ENCODE results near the gene KRT28. TPM values are rescaled to one million over a fixed set of nuclear protein-coding genes. Genes with fewer than 3 reads are reported as not detected.
"Not testable (repeated sequence)": the region's sequence is repeated elsewhere in the genome, so short reads cannot be mapped to it uniquely, and the experiment has no call there.

The KRT28 gene
- total and polyA plus RNA-seq, 10 donors, result not detected

DNA sequence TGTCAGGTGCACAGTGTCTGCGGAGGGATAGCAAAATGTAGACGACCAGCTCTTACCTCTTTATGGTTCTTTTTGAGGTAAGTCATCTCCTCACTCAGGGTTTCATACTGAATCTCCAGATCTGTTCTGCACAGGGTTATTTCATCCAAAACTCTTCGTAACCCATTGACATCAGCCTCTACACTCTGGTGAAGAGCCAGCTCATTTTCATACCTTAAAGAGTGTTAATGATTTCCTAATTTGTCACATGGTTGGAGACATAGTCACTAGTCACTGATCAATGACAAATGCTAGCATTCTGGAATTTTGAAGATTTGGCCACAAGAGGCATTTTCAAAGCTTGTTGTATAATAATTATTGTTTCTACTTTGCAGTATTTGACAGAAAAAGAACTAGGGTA lies 46.0 kb downstream of the KRT28 start:
- TF ChIP-seq POLR2AphosphoS5 (IDR thresholded peaks at IDR 0.05) (no peak), POLR2A (IDR thresholded peaks at IDR 0.05) (no peak)
- TF ChIP-seq, protein P1, sequence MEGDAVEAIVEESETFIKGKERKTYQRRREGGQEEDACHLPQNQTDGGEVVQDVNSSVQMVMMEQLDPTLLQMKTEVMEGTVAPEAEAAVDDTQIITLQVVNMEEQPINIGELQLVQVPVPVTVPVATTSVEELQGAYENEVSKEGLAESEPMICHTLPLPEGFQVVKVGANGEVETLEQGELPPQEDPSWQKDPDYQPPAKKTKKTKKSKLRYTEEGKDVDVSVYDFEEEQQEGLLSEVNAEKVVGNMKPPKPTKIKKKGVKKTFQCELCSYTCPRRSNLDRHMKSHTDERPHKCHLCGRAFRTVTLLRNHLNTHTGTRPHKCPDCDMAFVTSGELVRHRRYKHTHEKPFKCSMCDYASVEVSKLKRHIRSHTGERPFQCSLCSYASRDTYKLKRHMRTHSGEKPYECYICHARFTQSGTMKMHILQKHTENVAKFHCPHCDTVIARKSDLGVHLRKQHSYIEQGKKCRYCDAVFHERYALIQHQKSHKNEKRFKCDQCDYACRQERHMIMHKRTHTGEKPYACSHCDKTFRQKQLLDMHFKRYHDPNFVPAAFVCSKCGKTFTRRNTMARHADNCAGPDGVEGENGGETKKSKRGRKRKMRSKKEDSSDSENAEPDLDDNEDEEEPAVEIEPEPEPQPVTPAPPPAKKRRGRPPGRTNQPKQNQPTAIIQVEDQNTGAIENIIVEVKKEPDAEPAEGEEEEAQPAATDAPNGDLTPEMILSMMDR (IDR thresholded peaks at IDR 0.05 in 8 of 11, conservative IDR thresholded peaks at IDR 0.05 in 3 of 11), result no peak
- intact Hi-C loops (cut with DNase I; ENCODE audit: low total_unique reads), result no loop called here
- Histone ChIP-seq H3K4me3 (no peak overlapping the region), H3K4me1 (no peaks in the 10 kb centered on the region), H3K27me3 (replicated peaks in 1 of 7) (peaks cover 0 to 47% (median 0%) of the 10 kb centered on the region in 7 donors), H3K27ac (no peak overlapping the region), H3K36me3 (no peaks in the 10 kb centered on the region), H3K9me3 (peaks cover 0 to 23% (median 14%) of the 10 kb centered on the region in 8 donors)
- WGBS, 5 donors, result 89 to 96% (median 91%) methylated on average over 3 of the region's 3 CpGs
- no peak for DNase-seq

DNA sequence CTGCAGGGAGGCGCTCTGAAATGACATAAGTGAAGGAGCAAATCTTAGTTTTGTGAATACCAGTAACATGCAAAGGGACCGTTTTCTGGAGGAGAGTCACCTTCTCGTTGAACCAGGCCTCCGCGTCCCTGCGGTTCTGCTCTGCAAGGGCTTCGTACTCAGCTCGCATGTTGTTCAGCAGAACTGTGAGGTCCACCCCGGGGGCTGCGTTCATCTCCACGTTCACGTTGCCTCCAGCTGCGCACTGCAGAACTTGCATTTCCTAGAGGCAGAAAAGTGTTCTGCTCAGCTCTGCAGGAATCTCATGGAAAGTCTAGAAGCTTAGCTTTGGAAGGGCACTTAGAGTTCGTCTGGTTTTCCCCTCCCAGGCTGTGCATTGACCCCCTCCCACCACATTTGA lies 48.7 kb downstream of the KRT28 start:
- intact Hi-C loops (cut with DNase I; ENCODE audit: low total_unique reads), result no loop called here
- Histone ChIP-seq H3K27ac (no peak overlapping the region), H3K27me3 (replicated peaks in 1 of 7) (peaks cover 0 to 53% (median 0%) of the 10 kb centered on the region in 7 donors), H3K36me3 (no peaks in the 10 kb centered on the region), H3K9me3 (peaks cover 0 to 5% (median 0%) of the 10 kb centered on the region in 8 donors), H3K4me3 (no peak overlapping the region), H3K4me1 (no peaks in the 10 kb centered on the region)
- 75 to 89% (median 81%) methylated on average over 14 of the region's 14 CpGs for WGBS, 5 donors
- no peak for DNase-seq
- TF ChIP-seq, protein P1 (IDR thresholded peaks at IDR 0.05 in 8 of 11, conservative IDR thresholded peaks at IDR 0.05 in 3 of 11), result no peak
- TF ChIP-seq POLR2AphosphoS5 (IDR thresholded peaks at IDR 0.05), result no peak
- no peak for TF ChIP-seq POLR2A (IDR thresholded peaks at IDR 0.05)

DNA sequence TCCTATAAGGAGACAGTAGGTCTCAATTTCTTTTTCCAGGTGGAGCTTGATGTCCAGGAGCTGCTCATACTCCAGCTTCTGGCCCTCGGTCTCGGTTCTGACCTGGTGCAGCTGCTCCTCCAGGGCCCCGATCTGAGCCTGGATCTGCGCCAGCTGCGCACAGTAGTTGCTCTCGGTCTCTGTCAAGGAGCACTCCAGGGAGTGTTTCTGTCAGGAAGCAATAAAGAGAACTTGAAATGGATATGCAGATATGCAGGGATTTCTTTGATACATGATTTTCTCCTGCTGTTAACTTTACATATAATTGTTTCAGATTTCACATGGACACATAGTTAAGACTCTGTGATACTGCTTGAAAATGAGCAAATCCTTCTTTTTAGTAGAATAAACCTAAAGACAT lies 49.4 kb downstream of the KRT28 start:
- TF ChIP-seq POLR2A (IDR thresholded peaks at IDR 0.05) (no peak), POLR2AphosphoS5 (IDR thresholded peaks at IDR 0.05) (no peak)
- TF ChIP-seq, protein P1 (IDR thresholded peaks at IDR 0.05 in 8 of 11, conservative IDR thresholded peaks at IDR 0.05 in 3 of 11), result no peak
- intact Hi-C loops (cut with DNase I; ENCODE audit: low total_unique reads), result no loop called here
- no peaks in the 10 kb centered on the region for H3K4me1 ChIP-seq
- H3K4me3 ChIP-seq, result no peak overlapping the region
- H3K9me3 ChIP-seq, result peaks cover 0 to 5% (median 0%) of the 10 kb centered on the region in 8 donors
- no peak overlapping the region for H3K27ac ChIP-seq
- WGBS, 5 donors, result 78 to 88% (median 81%) methylated on average over 6 of the region's 6 CpGs
- H3K27me3 ChIP-seq (replicated peaks in 1 of 7), result peaks cover 0 to 59% (median 0%) of the 10 kb centered on the region in 7 donors
- DNase-seq, result no peak
- H3K36me3 ChIP-seq, result no peaks in the 10 kb centered on the region

DNA sequence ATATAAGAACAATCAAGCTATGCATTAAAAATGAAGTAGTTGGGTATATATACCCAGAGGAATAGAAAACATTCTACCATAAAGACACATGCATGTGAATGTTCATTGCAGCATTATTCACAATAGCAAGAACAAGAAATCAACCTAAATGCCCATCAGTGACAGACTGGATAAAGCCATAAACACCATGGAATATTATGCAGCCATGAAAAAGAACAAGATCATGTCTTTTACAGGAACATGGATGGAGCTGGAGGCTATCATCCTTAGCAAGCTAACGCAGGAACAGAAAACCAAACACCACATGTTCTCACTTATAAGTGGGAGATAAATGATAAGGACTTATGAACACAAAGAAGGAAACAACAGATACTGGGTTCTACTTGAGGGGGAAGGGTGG lies 51.1 kb downstream of the KRT28 start:
- H3K36me3 ChIP-seq; DNase-seq; H3K4me3 ChIP-seq; H3K9me3 ChIP-seq; H3K4me1 ChIP-seq; H3K27ac ChIP-seq; intact Hi-C loops (cut with DNase I; ENCODE audit: low total_unique reads): not testable (repeated sequence)
- H3K27me3 ChIP-seq (replicated peaks in 1 of 7), result peaks cover 0 to 61% (median 0%) of the 10 kb centered on the region in 7 donors
- 76 to 82% (median 81%) methylated on average over 1 of the region's 1 CpG for WGBS, 5 donors

Other genes with a start within 250 kb of the KRT28 start
- gene CCR7, start 234.5 kb downstream of the KRT28 start, total RNA-seq, result 10 to 100 TPM; 31.9 to 77.4 (median 49.9) TPM
- 10 to 100 TPM; 29.0 to 79.1 (median 63.5) TPM for gene CCR7, start 234.5 kb downstream of the KRT28 start, polyA plus RNA-seq
- gene SMARCE1, start 152.1 kb downstream of the KRT28 start, total RNA-seq, result 100 to 1,000 TPM in 4 of 7 donors, 10 to 100 TPM in 3; 76.3 to 126 (median 102) TPM
- gene SMARCE1, start 152.1 kb downstream of the KRT28 start, polyA plus RNA-seq, result 10 to 100 TPM; 74.2 to 79.6 (median 79.1) TPM
- 10 to 100 TPM in 2 of 7 donors, 1 to 10 TPM in 5; 3.4 to 13.7 (median 5.3) TPM for gene KRT222, start 134.8 kb downstream of the KRT28 start, total RNA-seq
- gene KRT222, start 134.8 kb downstream of the KRT28 start, polyA plus RNA-seq, result 1 to 10 TPM; 2.2 to 6.2 (median 3.8) TPM
- not detected for gene KRT24, start 96.2 kb downstream of the KRT28 start, total RNA-seq
- gene KRT24, start 96.2 kb downstream of the KRT28 start, polyA plus RNA-seq, result under 1 TPM in 1 of 3 donors, not detected in 2; 0.03 TPM
- not detected for gene KRT25, start 44.6 kb downstream of the KRT28 start, total RNA-seq
- gene KRT25, start 44.6 kb downstream of the KRT28 start, polyA plus RNA-seq, result not detected
- not detected for gene KRT26, start 27.8 kb downstream of the KRT28 start, total RNA-seq
- not detected for gene KRT26, start 27.8 kb downstream of the KRT28 start, polyA plus RNA-seq
- gene KRT27, start 17.4 kb downstream of the KRT28 start, total RNA-seq, result not detected
- under 1 TPM; 0.09 to 0.42 (median 0.12) TPM for gene KRT27, start 17.4 kb downstream of the KRT28 start, polyA plus RNA-seq
- 10 to 100 TPM in 4 of 7 donors, 1 to 10 TPM in 3; 4.3 to 39.0 (median 25.9) TPM for gene KRT10, start 22.7 kb upstream of the KRT28 start, total RNA-seq
- 10 to 100 TPM; 35.3 to 41.8 (median 41.3) TPM for gene KRT10, start 22.7 kb upstream of the KRT28 start, polyA plus RNA-seq
- gene KRT12, start 67.3 kb upstream of the KRT28 start, total RNA-seq, result not detected
- gene KRT12, start 67.3 kb upstream of the KRT28 start, polyA plus RNA-seq, result not detected
- not detected for gene KRT20, start 85.3 kb upstream of the KRT28 start, total RNA-seq
- under 1 TPM in 2 of 3 donors, not detected in 1; 0.07 to 0.45 TPM for gene KRT20, start 85.3 kb upstream of the KRT28 start, polyA plus RNA-seq
- 10 to 100 TPM in 1 of 7 donors, 1 to 10 TPM in 6; 1.5 to 21.7 (median 6.3) TPM for gene KRT23, start 137.7 kb upstream of the KRT28 start, total RNA-seq
- gene KRT23, start 137.7 kb upstream of the KRT28 start, polyA plus RNA-seq, result 1 to 10 TPM in 1 of 3 donors, under 1 TPM in 2; 0.03 to 1.2 (median 0.70) TPM
- gene KRT39, start 167.0 kb upstream of the KRT28 start, total RNA-seq, result not detected
- gene KRT39, start 167.0 kb upstream of the KRT28 start, polyA plus RNA-seq, result not detected
- not detected for gene KRT40, start 184.4 kb upstream of the KRT28 start, total RNA-seq
- gene KRT40, start 184.4 kb upstream of the KRT28 start, polyA plus RNA-seq, result not detected
- gene KRTAP3-3, start 194.2 kb upstream of the KRT28 start, total RNA-seq, result not detected
- gene KRTAP3-3, start 194.2 kb upstream of the KRT28 start, polyA plus RNA-seq, result not detected
- not detected for gene KRTAP3-2, start 199.9 kb upstream of the KRT28 start, total RNA-seq
- not detected for gene KRTAP3-2, start 199.9 kb upstream of the KRT28 start, polyA plus RNA-seq
- gene KRTAP3-1, start 209.2 kb upstream of the KRT28 start, total RNA-seq, result not detected
- gene KRTAP3-1, start 209.2 kb upstream of the KRT28 start, polyA plus RNA-seq, result not detected
- not detected for gene KRTAP1-5, start 227.2 kb upstream of the KRT28 start, total RNA-seq
- not detected for gene KRTAP1-5, start 227.2 kb upstream of the KRT28 start, polyA plus RNA-seq
- not detected for gene KRTAP1-4, start 230.2 kb upstream of the KRT28 start, total RNA-seq
- gene KRTAP1-4, start 230.2 kb upstream of the KRT28 start, polyA plus RNA-seq, result not detected
- gene KRTAP1-3, start 234.9 kb upstream of the KRT28 start, total RNA-seq, result not detected
- not detected for gene KRTAP1-3, start 234.9 kb upstream of the KRT28 start, polyA plus RNA-seq
- gene KRTAP1-1, start 241.5 kb upstream of the KRT28 start, total RNA-seq, result not detected
- gene KRTAP1-1, start 241.5 kb upstream of the KRT28 start, polyA plus RNA-seq, result not detected
- gene KRTAP2-1, start 247.4 kb upstream of the KRT28 start, total RNA-seq, result not detected
- gene KRTAP2-1, start 247.4 kb upstream of the KRT28 start, polyA plus RNA-seq, result not detected